ENCODE measurements around the gene FCGR3A.
"Not testable (repeated sequence)": the region's sequence is repeated elsewhere in the genome, so short reads cannot be mapped to it uniquely, and the experiment has no call there.

FCGR3A gene

GRCh38 chr1:161556990-161557389 lies 7.4 kb upstream of the FCGR3A start:
- not testable (repeated sequence) for DNase-seq (ENCODE audit: low read depth, low spot score)

GRCh38 chr1:161556143-161556542 lies 6.5 kb upstream of the FCGR3A start:
- DNase-seq (ENCODE audit: low read depth, low spot score) = not testable (repeated sequence)

- DNase-seq (ENCODE audit: low read depth, low spot score) = not testable (repeated sequence)
These were observed 5.3 kb upstream of the FCGR3A start for GRCh38 chr1:161554815-161555417.

- not testable (repeated sequence) for DNase-seq (ENCODE audit: low read depth, low spot score)
These were observed 4.7 kb upstream of the FCGR3A start for GRCh38 chr1:161554340-161554739.

GRCh38 chr1:161553631-161554030 lies 4.0 kb upstream of the FCGR3A start:
- not testable (repeated sequence) for DNase-seq (ENCODE audit: low read depth, low spot score)

- not testable (repeated sequence) for DNase-seq (ENCODE audit: low read depth, low spot score)
These were observed 1.3 kb upstream of the FCGR3A start for GRCh38 chr1:161550942-161551341.

- DNase-seq (ENCODE audit: low read depth, low spot score) = not testable (repeated sequence)
These were observed 740 bp downstream of the FCGR3A start for GRCh38 chr1:161548749-161549406.

- DNase-seq (ENCODE audit: low read depth, low spot score) = not testable (repeated sequence)
These were observed 1.4 kb downstream of the FCGR3A start for GRCh38 chr1:161547995-161548741.

- DNase-seq (ENCODE audit: low read depth, low spot score) = not testable (repeated sequence)
These were observed 4.5 kb downstream of the FCGR3A start for GRCh38 chr1:161545005-161545731.

- not testable (repeated sequence) for DNase-seq (ENCODE audit: low read depth, low spot score)
These were observed 6.5 kb downstream of the FCGR3A start for GRCh38 chr1:161543125-161543524.

GRCh38 chr1:161542091-161542559 lies 7.5 kb downstream of the FCGR3A start:
- not testable (repeated sequence) for DNase-seq (ENCODE audit: low read depth, low spot score)

GRCh38 chr1:161540570-161540960 lies 9.1 kb downstream of the FCGR3A start:
- DNase-seq (ENCODE audit: low read depth, low spot score) = not testable (repeated sequence)

GRCh38 chr1:161539731-161540569 lies 9.7 kb downstream of the FCGR3A start:
- not testable (repeated sequence) for DNase-seq (ENCODE audit: low read depth, low spot score)

- not testable (repeated sequence) for DNase-seq (ENCODE audit: low read depth, low spot score)
These were observed 10.6 kb downstream of the FCGR3A start for GRCh38 chr1:161538925-161539479.

- not testable (repeated sequence) for DNase-seq (ENCODE audit: low read depth, low spot score)
These were observed 12.4 kb downstream of the FCGR3A start for GRCh38 chr1:161537068-161537669.

GRCh38 chr1:161532644-161533567 lies 16.7 kb downstream of the FCGR3A start:
- not testable (repeated sequence) for DNase-seq (ENCODE audit: low read depth, low spot score)

GRCh38 chr1:161531986-161532643 lies 17.5 kb downstream of the FCGR3A start:
- DNase-seq (ENCODE audit: low read depth, low spot score) = no peak

Measured in smooth muscle cell of the brain vasculature (primary cell).